Endothelial cell of umbilical vein (primary cell): ENCODE measurements around the gene KRTAP10-6. TPM values are rescaled to one million over a fixed set of nuclear protein-coding genes. Genes with fewer than 3 reads are reported as not detected.

Experiments used
- BruUV-seq: library from RNA; stranded (reverse); fragments of 400-500 nt; replicated peaks from 2 replicates; lab custom pipeline; 2021; lab: Mats Ljungman, UMichigan
- CTCF ChIA-PET: fragments of 300-600, 350-600 bp; sonication (Branson Sonifier 250); formaldehyde crosslinking; loops from one replicate; lab custom pipeline; 2021; ENCODE audit warnings: antibody characterized with exemption, inconsistent platforms; lab: Charles Lee
- POLR2A ChIA-PET: fragments of 300-600, 350-600 bp; sonication (Branson Sonifier 250); formaldehyde crosslinking; loops from one replicate; lab custom pipeline; 2021; ENCODE audit warnings: antibody characterized with exemption, inconsistent platforms; lab: Charles Lee
- DNase-seq: peaks from one replicate; pipeline ENCODE4 v3.0.0-alpha.2; 2011; ENCODE audit warnings: low read depth, low spot score
- FAIRE-seq: peaks from 2 replicates; lab custom pipeline; 2011; peaks lifted over from hg19 to GRCh38; lab: Jason Lieb, UNC
- H2AFZ ChIP-seq: 2 replicates; pipeline ENCODE4 v1.6.0; 2012; ENCODE audit warnings: low read depth, low read length, control low read depth, inconsistent platforms
- H3K27ac ChIP-seq: 2 replicates; pipeline ENCODE4 v1.5.1; 2011; ENCODE audit warnings: low read depth, mild to moderate bottlenecking, control low read depth, low read length, moderate library complexity; ENCODE audit not compliant: insufficient read depth
- H3K27me3 ChIP-seq, 2 experiments: 2 replicates each; pipeline versions ENCODE4 v1.6.0 to v1.6.1; 2011; ENCODE audit warnings: low read length in 2 of 2, mixed read lengths in 1 of 2; ENCODE audit not compliant: control insufficient read depth in 2 of 2, insufficient read depth in 2 of 2
- H3K36me3 ChIP-seq, 2 experiments: 2 replicates in 1 of 2; 3 replicates in 1 of 2; pipeline ENCODE4 v1.5.1; 2011; ENCODE audit warnings: low read length in 2 of 2, mild to moderate bottlenecking in 1 of 2, moderate library complexity in 1 of 2; ENCODE audit not compliant: control insufficient read depth in 2 of 2, insufficient read depth in 2 of 2; ENCODE audit errors: extremely low read depth in 1 of 2
- H3K4me1 ChIP-seq: 3 replicates; pipeline ENCODE4 v1.5.1; 2011; ENCODE audit warnings: mild to moderate bottlenecking, low read length; ENCODE audit not compliant: control insufficient read depth, insufficient read depth; ENCODE audit errors: extremely low read depth
- H3K4me2 ChIP-seq: 2 replicates; pipeline ENCODE4 v1.6.1; 2011; ENCODE audit warnings: low read length, control low read depth, mixed read lengths; ENCODE audit not compliant: insufficient read depth
- H3K4me3 ChIP-seq, 3 experiments: fragments of 200-600 bp in 1 of 3; sonication (generic), shearing (Covaris generic) in 1 of 3; replicated peaks in 1 of 3; 2 replicates each; pipeline ENCODE4 v1.5.1; 2011 to 2016; ENCODE audit warnings: control low read depth in 3 of 3, low read length in 3 of 3, mild to moderate bottlenecking in 2 of 3, inconsistent platforms in 1 of 3, low read depth in 1 of 3, moderate library complexity in 1 of 3; ENCODE audit not compliant: insufficient read depth in 1 of 3
- H3K79me2 ChIP-seq: 2 replicates; pipeline ENCODE4 v1.6.0; 2012; ENCODE audit warnings: low read length, inconsistent platforms; ENCODE audit not compliant: control insufficient read depth, insufficient read depth
- H3K9ac ChIP-seq: replicated peaks from 2 replicates; pipeline ENCODE3; 2011; ENCODE audit warnings: low read length, control low read depth; ENCODE audit not compliant: insufficient read depth; ENCODE audit errors: extremely low read depth
- H3K9me1 ChIP-seq: replicated peaks from 3 replicates; pipeline ENCODE4 v1.6.0; 2011; ENCODE audit warnings: mild to moderate bottlenecking, low read length; ENCODE audit not compliant: control insufficient read depth, insufficient read depth; ENCODE audit errors: extremely low read depth
- H3K9me3 ChIP-seq: replicated peaks from 2 replicates; pipeline ENCODE4 v1.5.1; 2012; ENCODE audit warnings: low read length, inconsistent platforms; ENCODE audit not compliant: control insufficient read depth, insufficient read depth
- H4K20me1 ChIP-seq: replicated peaks from 2 replicates; pipeline ENCODE3; 2011; ENCODE audit warnings: mild to moderate bottlenecking, low read length; ENCODE audit not compliant: control insufficient read depth, insufficient read depth; ENCODE audit errors: extremely low read depth
- CTCF ChIP-seq, 2 donors: IDR thresholded peaks; 1 replicate in 1 of 2; 2 replicates in 1 of 2; pipeline ENCODE4 v1.5.1; 2011; ENCODE audit warnings: low read length in 2 of 2, mild to moderate bottlenecking in 2 of 2, moderate library complexity in 2 of 2, control low read depth in 1 of 2, inconsistent platforms in 1 of 2, low read depth in 1 of 2; ENCODE audit not compliant: insufficient read depth in 1 of 2; ENCODE audit errors: extremely low read depth in 1 of 2
- EZH2 ChIP-seq: IDR thresholded peaks from 2 replicates; pipeline ENCODE4 v1.6.1; 2012; ENCODE audit warnings: borderline replicate concordance, low read depth, mild to moderate bottlenecking, moderate library complexity, low read length, inconsistent platforms; ENCODE audit not compliant: severe bottlenecking
- FOS ChIP-seq: IDR thresholded peaks from 2 replicates; pipeline ENCODE4 v1.6.1; 2011; ENCODE audit warnings: mild to moderate bottlenecking, low read length, moderate library complexity, borderline replicate concordance; ENCODE audit not compliant: insufficient read depth
- GATA2 ChIP-seq: IDR thresholded peaks from 2 replicates; pipeline ENCODE4 v1.7.0; 2011; ENCODE audit warnings: low read depth, mild to moderate bottlenecking, moderate library complexity, mixed read lengths, low read length; ENCODE audit not compliant: insufficient read length, insufficient read depth
- JUN ChIP-seq: IDR thresholded peaks from 2 replicates; pipeline ENCODE4 v1.6.1; 2011; ENCODE audit warnings: borderline replicate concordance, low read depth; ENCODE audit not compliant: insufficient read length, insufficient read depth
- MAX ChIP-seq: IDR thresholded peaks from 2 replicates; pipeline ENCODE4 v1.6.1; 2011; ENCODE audit not compliant: insufficient read depth, insufficient read length
- MYC ChIP-seq: IDR thresholded peaks from one replicate; pipeline ENCODE4 v1.6.1; 2011; ENCODE audit warnings: mild to moderate bottlenecking, low read depth, low read length
- POLR2A ChIP-seq: IDR thresholded peaks from 2 replicates; pipeline ENCODE4 v1.6.1; 2012; ENCODE audit warnings: low read depth, mild to moderate bottlenecking, control low read depth, low read length
- POLR2AphosphoS5 ChIP-seq: IDR thresholded peaks from 2 replicates; pipeline ENCODE4 v1.6.1; 2012; ENCODE audit warnings: low read depth, mild to moderate bottlenecking, control low read depth, low read length, moderate library complexity; ENCODE audit not compliant: insufficient read depth
- dilution Hi-C: fragments of 300-500 bp; cut with MboI; formaldehyde crosslinking; loops from one replicate; pipeline ENCODE4 v1.15.0; 2019; ENCODE audit warnings: low sequenced_read_pairs; ENCODE audit not compliant: extremely low pct_ligation_motif_present
- intact Hi-C: fragments of 100-400 bp; cut with micrococcal nuclease; formaldehyde crosslinking; loops from one replicate; pipeline ENCODE4 v1.10.0; 2022
- polyA plus RNA-seq, 4 experiments: library from polyadenylated mRNA; depleted of rRNA in 3 of 4; stranded (reverse) in 3 of 4; unstranded in 1 of 4; fragments of >200 nt; gene quantifications; 2 replicates each; pipeline versions ENCODE4 v1.2.1 to v1.2.3, GENCODE V29; 2011 to 2012; ENCODE audit warnings: missing spikeins in 1 of 4
- total RNA-seq: library from RNA; stranded (reverse); gene quantifications from 2 replicates; pipeline ENCODE4 v1.2.3, GENCODE V29; 2021

Gene KRTAP10-6
- total and polyA plus RNA-seq, 2 donors (not counting 3 experiments of a cell fraction or from before 2014, with no cell fraction given), result not detected

GRCh38 chr21:44548381-44548780 lies 43.9 kb downstream of the KRTAP10-6 start:
- H3K9ac ChIP-seq, result no peak overlapping the region
- no peaks in the 10 kb centered on the region for H3K4me1 ChIP-seq
- H2AFZ ChIP-seq, result no peak overlapping the region
- no peak for TF ChIP-seq POLR2A
- TF ChIP-seq CTCF (IDR thresholded peaks at IDR 0.05; ENCODE audit: extremely low read depth in 1 of 2, insufficient read depth in 1 of 2, low read depth in 1 of 2, low read length in 2 of 2), result no peak
- no peaks in the 10 kb centered on the region for H3K9me3 ChIP-seq
- intact Hi-C loops (no loop called here), dilution Hi-C loops (no loop called here)
- ChIA-PET POLR2A (no interaction called here), CTCF (no interaction called here)
- no peak overlapping the region for H3K4me2 ChIP-seq
- H3K9me1 ChIP-seq, result no peaks in the 10 kb centered on the region
- H4K20me1 ChIP-seq, result no peaks in the 10 kb centered on the region
- H3K4me3 ChIP-seq, result no peak overlapping the region
- no peaks in the 10 kb centered on the region for H3K36me3 ChIP-seq
- peaks cover 3 to 17% of the 10 kb centered on the region in 2 experiments for H3K27me3 ChIP-seq
- no peak for FAIRE-seq
- BruUV-seq, result no TSS peak
- no peak overlapping the region for H3K27ac ChIP-seq
- H3K79me2 ChIP-seq, result no peaks in the 10 kb centered on the region
- DNase-seq, result no peak

GRCh38 chr21:44547656-44548331 lies 44.5 kb downstream of the KRTAP10-6 start:
- Histone ChIP-seq H3K9ac (no peak overlapping the region), H3K36me3 (no peaks in the 10 kb centered on the region), H4K20me1 (no peaks in the 10 kb centered on the region), H3K27me3 (peaks cover 3 to 17% of the 10 kb centered on the region in 2 experiments), H3K27ac (no peak overlapping the region), H3K4me2 (no peak overlapping the region), H3K79me2 (no peaks in the 10 kb centered on the region), H3K4me1 (no peaks in the 10 kb centered on the region), H2AFZ (no peak overlapping the region), H3K4me3 (no peak overlapping the region), H3K9me1 (no peaks in the 10 kb centered on the region), H3K9me3 (no peaks in the 10 kb centered on the region)
- TF ChIP-seq POLR2A, result no peak
- no peak for TF ChIP-seq MAX
- TF ChIP-seq CTCF (IDR thresholded peaks at IDR 0.05; ENCODE audit: extremely low read depth in 1 of 2, insufficient read depth in 1 of 2, low read depth in 1 of 2, low read length in 2 of 2), result no peak
- no peak for TF ChIP-seq GATA2
- no peak for TF ChIP-seq JUN
- no peak for TF ChIP-seq POLR2AphosphoS5
- no peak for TF ChIP-seq FOS
- no peak for TF ChIP-seq EZH2
- no peak for TF ChIP-seq MYC
- DNase-seq (no peak), FAIRE-seq (no peak)
- BruUV-seq, result no TSS peak
- CTCF ChIA-PET, result no interaction called here
- intact Hi-C loops (no loop called here), dilution Hi-C loops (no loop called here)
- POLR2A ChIA-PET, result no interaction called here
